HG02678 (cell line): ENCODE data around the gene KRT37.
"Not testable (repeated sequence)": the region's sequence is repeated elsewhere in the genome, so short reads cannot be mapped to it uniquely, and the experiment has no call there.

ENCODE experiments used
- ATAC-seq: cut with Tn5 transposase; IDR thresholded peaks from one replicate; pipeline ENCODE4 v1.9.1; 2021; ENCODE audit warnings: mild to moderate bottlenecking, moderate library complexity; ENCODE audit not compliant: unreplicated experiment

Gene KRT37

GRCh38 chr17:41437254-41437653 lies 12.9 kb upstream of the KRT37 start:
- no peak for ATAC-seq

DNA sequence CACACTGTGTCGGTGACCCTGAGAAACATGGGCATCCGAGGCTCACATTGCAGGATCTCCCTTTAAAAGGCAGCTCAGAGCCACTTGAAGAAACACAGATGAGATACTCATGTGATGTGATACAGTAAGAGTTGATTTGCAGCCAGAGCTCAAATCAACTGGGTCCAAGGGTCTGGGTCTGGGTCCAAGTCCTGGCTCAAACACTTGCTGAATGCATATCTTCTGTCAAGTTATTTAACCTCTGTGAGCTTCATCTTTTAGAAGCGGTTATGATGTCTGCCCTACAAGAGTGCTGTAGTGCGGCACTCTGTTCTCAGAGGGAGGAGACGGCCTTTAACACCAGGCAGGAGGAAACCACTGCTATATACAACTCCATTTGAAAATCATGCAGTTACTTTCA lies 10.0 kb upstream of the KRT37 start:
- ATAC-seq = no peak

- ATAC-seq = no peak
Measured at GRCh38 chr17:41434005-41434404, 9.6 kb upstream of the KRT37 start.

- ATAC-seq = no peak
Measured at GRCh38 chr17:41433586-41433985, 9.2 kb upstream of the KRT37 start.

- ATAC-seq = not testable (repeated sequence)
Measured at GRCh38 chr17:41430376-41430775, 6.0 kb upstream of the KRT37 start.

- no peak for ATAC-seq
Measured at GRCh38 chr17:41429667-41430066, 5.3 kb upstream of the KRT37 start.

DNA sequence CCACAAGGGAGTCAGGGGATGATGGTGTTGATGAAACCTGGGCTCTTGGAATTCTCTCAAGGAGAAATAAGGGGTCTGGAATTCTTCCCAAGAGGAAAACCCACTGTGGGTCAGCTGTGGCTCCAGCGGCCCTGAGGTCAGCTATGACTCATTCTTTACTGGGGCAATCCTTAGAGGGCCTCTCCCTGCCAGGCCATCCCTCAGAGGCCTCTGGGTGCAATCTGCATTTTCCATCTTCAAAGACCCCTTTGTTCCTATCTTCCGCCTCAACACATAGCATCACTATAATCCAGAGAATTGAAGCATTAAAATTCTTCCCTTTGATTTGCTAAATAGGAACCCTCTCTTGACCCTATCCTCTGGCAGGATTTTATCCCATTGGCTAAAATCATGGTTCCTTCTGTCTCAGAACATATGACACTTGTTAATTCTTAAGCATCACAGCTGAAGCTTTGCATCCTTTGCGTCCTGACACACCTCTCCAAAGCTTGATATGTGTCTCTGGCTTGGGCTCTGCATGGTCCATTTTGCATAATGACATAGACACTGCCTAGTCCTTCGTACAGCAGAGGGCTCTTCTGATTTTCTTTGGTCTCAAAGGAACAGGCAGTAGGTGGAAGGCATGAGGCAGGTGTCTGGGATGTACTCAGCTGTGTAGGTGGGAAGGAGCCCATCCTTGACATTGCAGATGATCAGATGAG lies 4.4 kb upstream of the KRT37 start:
- ATAC-seq = no peak

DNA sequence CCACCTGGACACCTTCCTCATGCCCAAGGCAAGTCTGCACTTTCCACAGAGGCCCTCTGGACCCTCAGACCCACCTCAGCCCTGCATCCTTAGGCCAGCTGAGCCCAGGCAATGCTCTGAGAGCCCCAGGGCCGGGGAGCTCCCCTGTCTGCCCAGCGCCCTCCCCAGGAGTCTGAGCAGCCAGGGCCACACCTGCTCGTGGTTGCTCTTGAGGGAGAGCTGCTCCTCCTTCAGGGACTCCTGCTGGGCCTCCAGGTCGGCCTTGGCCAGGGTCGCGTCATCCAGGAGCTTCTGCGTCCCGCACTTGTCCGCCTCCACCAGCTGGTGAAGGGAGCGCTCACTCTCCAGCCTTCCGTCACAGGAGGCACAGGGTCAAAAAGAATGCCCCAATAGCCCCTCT lies 1.8 kb downstream of the KRT37 start:
- not testable (repeated sequence) for ATAC-seq

- no peak for ATAC-seq
Measured at GRCh38 chr17:41421617-41422016, 2.8 kb downstream of the KRT37 start.

DNA sequence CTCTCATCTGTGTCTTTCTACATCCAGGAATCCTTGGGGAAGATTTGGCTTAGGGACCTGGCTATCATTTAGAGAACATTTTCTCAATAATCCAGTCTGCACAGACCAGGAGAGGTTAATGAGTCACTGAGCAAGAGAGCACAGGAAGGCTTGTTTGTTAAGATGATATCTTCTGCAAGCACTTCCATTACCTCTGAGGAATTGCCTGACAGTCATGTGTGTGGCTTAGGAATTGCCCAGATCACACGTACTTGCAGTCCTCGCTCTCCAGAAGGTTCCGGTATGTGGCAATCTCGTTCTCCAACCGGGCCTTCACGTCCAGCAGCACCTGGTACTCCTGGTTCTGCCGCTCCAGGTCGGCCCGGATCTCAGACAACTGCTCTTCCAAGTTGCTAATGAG lies 3.3 kb downstream of the KRT37 start:
- ATAC-seq = no peak

DNA sequence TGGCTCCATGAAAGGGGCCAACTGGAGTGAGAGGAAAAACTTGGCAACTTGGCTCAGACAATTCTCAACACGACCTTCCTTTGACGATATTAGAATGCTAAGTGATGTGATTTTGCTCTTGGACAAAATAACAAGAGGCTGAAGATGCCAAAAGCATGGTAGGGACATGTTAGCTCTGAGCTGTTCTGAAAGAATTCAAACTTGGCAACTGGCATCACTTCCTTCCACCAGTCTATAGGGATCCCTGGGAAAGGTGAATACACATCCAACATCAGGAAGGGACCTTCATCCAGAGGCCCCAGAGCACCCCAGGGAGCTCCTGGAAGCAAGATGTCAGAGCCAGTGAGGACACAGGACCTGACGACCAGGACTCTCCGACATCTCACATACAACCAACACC lies 4.3 kb downstream of the KRT37 start:
- no peak for ATAC-seq

DNA sequence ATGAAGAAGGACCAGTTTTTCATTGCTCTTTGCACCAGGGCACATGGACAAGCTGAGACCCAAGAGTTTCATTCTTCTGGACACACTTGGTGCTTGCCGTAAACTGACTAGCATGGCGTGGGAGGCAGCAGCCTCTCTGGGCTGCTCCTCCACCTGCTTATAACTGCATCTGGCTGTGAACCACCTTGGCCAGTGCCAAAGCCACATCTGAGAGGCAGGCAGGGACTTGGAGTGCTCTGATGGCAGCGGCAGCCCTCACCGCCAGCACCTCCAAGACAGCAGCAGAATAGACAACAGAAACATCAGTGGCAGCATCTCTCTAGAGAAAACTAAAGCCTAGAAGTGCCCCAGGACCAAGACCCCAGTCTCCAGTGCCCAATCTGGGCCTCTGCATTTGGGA lies 4.7 kb downstream of the KRT37 start:
- ATAC-seq = no peak

DNA sequence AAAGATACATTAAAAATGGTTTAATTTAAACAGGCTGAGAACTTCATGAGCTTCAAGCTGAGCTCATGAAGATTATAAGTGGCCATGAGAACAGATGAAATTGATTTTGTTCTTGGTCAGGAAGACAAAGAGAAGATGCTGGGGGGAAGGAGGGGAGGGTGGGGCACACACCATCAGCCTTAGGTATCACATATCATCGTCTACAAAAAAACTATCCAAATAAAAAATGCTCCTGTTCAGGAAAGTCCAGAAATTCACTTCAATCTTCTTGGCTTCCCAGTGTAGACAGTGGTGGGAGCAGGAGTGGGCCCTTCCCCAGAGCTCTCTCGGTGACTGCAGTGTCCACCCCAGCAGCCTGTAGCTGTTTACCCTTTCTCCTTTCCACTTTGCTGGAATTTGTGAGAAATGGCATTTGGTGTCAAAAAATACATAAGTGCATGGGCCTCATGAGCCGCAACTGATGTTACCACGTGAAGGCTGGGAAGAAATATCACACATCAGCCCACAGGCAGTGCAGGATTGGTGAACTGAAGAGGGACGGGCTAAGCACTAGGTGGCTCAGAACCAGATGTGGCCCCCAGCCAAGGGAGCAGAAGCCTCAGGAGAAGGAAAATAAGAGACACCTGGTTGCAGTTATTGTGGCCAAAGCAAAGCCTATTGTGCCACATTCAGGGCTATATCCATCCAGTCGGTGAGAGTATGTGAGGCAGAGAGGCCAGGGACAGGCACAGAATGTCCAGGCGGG lies 6.1 kb downstream of the KRT37 start:
- ATAC-seq = no peak

- no peak for ATAC-seq
Measured at GRCh38 chr17:41417576-41418015, 6.8 kb downstream of the KRT37 start.

DNA sequence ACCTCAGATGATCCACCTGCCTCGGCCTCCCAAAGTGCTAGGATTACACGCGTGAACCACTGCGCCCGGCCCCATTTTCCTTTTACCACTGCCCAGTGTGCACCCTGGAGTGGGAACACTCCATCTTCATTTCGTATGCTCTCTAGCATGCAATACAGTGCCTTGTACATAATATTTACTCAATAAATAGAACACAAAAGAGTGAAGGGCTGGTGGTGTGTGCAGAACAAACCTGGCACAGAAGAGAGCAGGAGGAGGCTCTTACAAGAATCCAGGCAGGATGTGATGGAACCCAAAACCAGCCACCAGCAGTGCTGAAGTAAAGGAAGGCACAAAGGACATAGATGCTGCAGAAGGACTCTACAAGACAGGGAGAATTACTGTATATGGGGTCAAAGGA lies 7.3 kb downstream of the KRT37 start:
- ATAC-seq = no peak

GRCh38 chr17:41416479-41416878 lies 7.9 kb downstream of the KRT37 start:
- no peak for ATAC-seq

GRCh38 chr17:41415833-41416335 lies 8.5 kb downstream of the KRT37 start:
- no peak for ATAC-seq

- ATAC-seq = no peak
Measured at GRCh38 chr17:41415411-41415810, 9.0 kb downstream of the KRT37 start.

GRCh38 chr17:41413982-41414381 lies 10.4 kb downstream of the KRT37 start:
- ATAC-seq = no peak

- no peak for ATAC-seq
Measured at GRCh38 chr17:41413353-41413957, 10.9 kb downstream of the KRT37 start.

DNA sequence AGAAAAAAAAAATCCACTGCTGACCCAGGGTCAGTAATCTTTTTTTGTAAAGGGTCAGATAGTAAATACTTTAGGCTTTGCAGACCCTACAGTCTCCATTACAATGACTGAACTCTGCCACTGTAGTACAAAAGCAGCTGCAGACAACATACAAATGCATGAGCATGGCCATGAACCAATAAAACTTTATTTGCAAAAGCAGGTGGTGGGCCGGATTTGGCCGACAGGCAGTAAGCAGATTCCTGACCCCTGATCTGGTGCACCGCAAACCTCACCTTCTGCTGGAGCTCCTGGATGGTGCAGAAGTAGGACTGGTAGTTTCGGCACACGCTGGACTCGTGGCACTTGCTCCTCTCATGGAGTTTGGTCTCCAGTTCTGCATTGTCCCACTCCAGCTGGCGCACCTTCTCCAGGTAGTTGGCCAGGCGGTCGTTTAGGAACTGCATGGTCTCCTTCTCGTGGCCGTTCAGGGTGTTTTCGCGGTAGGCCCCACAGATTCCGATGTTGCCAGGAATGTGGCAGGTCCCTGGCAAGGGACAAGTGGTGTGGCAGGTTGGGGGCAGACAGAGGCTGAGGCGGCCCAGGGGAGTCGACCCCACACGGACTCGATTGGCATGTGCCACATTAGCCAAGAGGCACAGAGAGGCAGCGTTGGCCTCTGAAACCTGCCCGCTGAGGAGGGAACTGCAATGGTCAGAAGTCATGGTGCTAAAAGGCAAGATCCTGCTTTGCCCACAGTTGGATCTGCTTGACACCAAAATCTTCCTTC lies 13.1 kb downstream of the KRT37 start:
- no peak for ATAC-seq
